Stimulated activated CD8-positive, alpha-beta memory T cell treated with anti-CD3 and anti-CD28 coated beads, Interleukin-7, amount 100 ng/mL, for 24 hours (primary cell): ENCODE measurements around the gene SETDB2.

Experiments used
- DNase-seq: peaks from one replicate; pipeline ENCODE4 v3.0.0-alpha.2; 2020; ENCODE audit warnings: low read depth

The SETDB2 gene

GRCh38 chr13:49530457-49530856 lies 86.4 kb downstream of the SETDB2 start:
- no peak for DNase-seq

GRCh38 chr13:49532593-49532992 lies 88.5 kb downstream of the SETDB2 start:
- no peak for DNase-seq

GRCh38 chr13:49533011-49533410 lies 88.9 kb downstream of the SETDB2 start:
- DNase-seq, result no peak

GRCh38 chr13:49533591-49534269 lies 89.7 kb downstream of the SETDB2 start:
- no peak for DNase-seq

- no peak for DNase-seq
These were observed 92.2 kb downstream of the SETDB2 start for GRCh38 chr13:49536144-49536873.

- no peak for DNase-seq
These were observed 94.3 kb downstream of the SETDB2 start for GRCh38 chr13:49538404-49538803.

GRCh38 chr13:49539313-49539712 lies 95.2 kb downstream of the SETDB2 start:
- DNase-seq, result no peak

- DNase-seq, result no peak
These were observed 95.7 kb downstream of the SETDB2 start for GRCh38 chr13:49539746-49540145.

- DNase-seq, result no peak
These were observed 96.5 kb downstream of the SETDB2 start for GRCh38 chr13:49540552-49540951.

- DNase-seq, result no peak
These were observed 99.6 kb downstream of the SETDB2 start for GRCh38 chr13:49543656-49544055.
